BLaER1 treated with 17β-estradiol and CSF1 and Interleukin-3, amounts not matched to agents 10 nM and 100 nM (cell line): Measurements from ENCODE around the gene EIF5A.
"Not testable (repeated sequence)": the region's sequence is repeated elsewhere in the genome, so short reads cannot be mapped to it uniquely, and the experiment has no call there.

Source experiments
- H3K27ac ChIP-seq, 11 experiments: shearing (Covaris generic); formaldehyde crosslinking; 2 replicates each; pipeline ENCODE4 v1.8.1; 2022
- H3K27me3 ChIP-seq, 11 experiments: shearing (Covaris generic); formaldehyde crosslinking; 2 replicates each; pipeline ENCODE4 v1.8.1; 2022
- H3K36me3 ChIP-seq, 11 experiments: shearing (Covaris generic); formaldehyde crosslinking; 2 replicates each; pipeline ENCODE4 v1.8.1; 2022
- H3K4me1 ChIP-seq, 10 experiments: shearing (Covaris generic); formaldehyde crosslinking; 2 replicates each; pipeline ENCODE4 v1.8.1; 2022
- H3K4me2 ChIP-seq, 11 experiments: shearing (Covaris generic); formaldehyde crosslinking; 2 replicates each; pipeline ENCODE4 v1.8.1; 2022
- H3K4me3 ChIP-seq, 10 experiments: shearing (Covaris generic); formaldehyde crosslinking; 2 replicates each; pipeline ENCODE4 v1.8.1; 2022
- H3K9ac ChIP-seq, 11 experiments: shearing (Covaris generic); formaldehyde crosslinking; 2 replicates each; pipeline ENCODE4 v1.8.1; 2022
- H3K9me3 ChIP-seq, 11 experiments: shearing (Covaris generic); formaldehyde crosslinking; replicated peaks in 1 of 11; 2 replicates each; pipeline ENCODE4 v1.8.1; 2022
- H4K20me1 ChIP-seq, 11 experiments: shearing (Covaris generic); formaldehyde crosslinking; 2 replicates each; pipeline ENCODE4 v1.8.1; 2022
- Cebpa-rat ChIP-seq, 11 experiments: shearing (Covaris generic); IDR thresholded peaks; 2 replicates each; pipeline ENCODE4 v1.8.1; 2022

EIF5A gene

GRCh38 chr17:7329374-7329996 lies 22.1 kb downstream of the EIF5A start:
- Histone ChIP-seq H3K27me3 (no peaks in the 10 kb centered on the region), H4K20me1 (peaks cover 0 to 7% (median 0%) of the 10 kb centered on the region in 11 experiments; a peak in 2 of 22 replicates), H3K9me3 (no peaks in the 10 kb centered on the region), H3K9ac (peak overlapping the region; percentile 81 to 96 (median 89)), H3K27ac (peak overlapping the region; percentile 79 to 96 (median 90)), H3K4me2 (peak overlapping the region; percentile 88 to 99 (median 96)), H3K4me3 (peak overlapping the region; percentile 74 to 86 (median 82)), H3K36me3 (peaks cover 14 to 31% (median 23%) of the 10 kb centered on the region in 11 experiments), H3K4me1 (peaks cover 39 to 61% (median 53%) of the 10 kb centered on the region in 10 experiments)
- peak in 4 of 11 experiments; percentile 41 to 45 (median 41); a peak in 5 of 22 replicates for TF ChIP-seq Cebpa-rat (IDR thresholded peaks at IDR 0.05)

GRCh38 chr17:7329997-7330637 lies 22.7 kb downstream of the EIF5A start:
- Histone ChIP-seq H3K27ac (peak overlapping the region; percentile 79 to 96 (median 90); a peak in 21 of 22 replicates), H3K4me3 (peak overlapping the region; percentile 74 to 86 (median 82))
- no peak for TF ChIP-seq Cebpa-rat (IDR thresholded peaks at IDR 0.05)

GRCh38 chr17:7330638-7331015 lies 23.2 kb downstream of the EIF5A start:
- TF ChIP-seq Cebpa-rat (IDR thresholded peaks at IDR 0.05) = no peak
- H3K27me3 ChIP-seq = no peaks in the 10 kb centered on the region
- peaks cover 0 to 4% (median 0%) of the 10 kb centered on the region in 11 experiments; a peak in 2 of 22 replicates for H4K20me1 ChIP-seq
- H3K27ac ChIP-seq = peak overlapping the region in 10 of 11 experiments; percentile 79 to 96 (median 90); a peak in 19 of 22 replicates
- H3K36me3 ChIP-seq = peaks cover 9 to 20% (median 14%) of the 10 kb centered on the region in 11 experiments
- H3K4me1 ChIP-seq = peaks cover 46 to 73% (median 64%) of the 10 kb centered on the region in 10 experiments
- H3K9me3 ChIP-seq = no peaks in the 10 kb centered on the region
- H3K4me3 ChIP-seq = peak overlapping the region; percentile 74 to 86 (median 82)
- peak overlapping the region; percentile 67 to 96 (median 89); a peak in 21 of 22 replicates for H3K9ac ChIP-seq
- H3K4me2 ChIP-seq = peak overlapping the region; percentile 88 to 99 (median 96)

More at GRCh38 chr17:7329997-7330637, 22.7 kb downstream of the EIF5A start:
- peak overlapping the region; percentile 88 to 99 (median 96) for H3K4me2 ChIP-seq
- H3K4me1 ChIP-seq = peaks cover 41 to 68% (median 59%) of the 10 kb centered on the region in 10 experiments
- peaks cover 9 to 25% (median 19%) of the 10 kb centered on the region in 11 experiments for H3K36me3 ChIP-seq
- H4K20me1 ChIP-seq = peaks cover 0 to 4% (median 0%) of the 10 kb centered on the region in 11 experiments; a peak in 2 of 22 replicates
- H3K27me3 ChIP-seq = no peaks in the 10 kb centered on the region
- H3K9ac ChIP-seq = peak overlapping the region; percentile 81 to 96 (median 89)
- no peaks in the 10 kb centered on the region for H3K9me3 ChIP-seq

- Histone ChIP-seq H3K9me3 (no peaks in the 10 kb centered on the region), H3K4me1 (peaks cover 57 to 83% (median 79%) of the 10 kb centered on the region in 10 experiments), H3K27me3 (no peaks in the 10 kb centered on the region), H3K4me2 (peak overlapping the region; percentile 63 to 98 (median 93)), H4K20me1 (peaks cover 0 to 4% (median 0%) of the 10 kb centered on the region in 11 experiments; a peak in 1 of 22 replicates), H3K36me3 (peaks cover 0 to 5% (median 0%) of the 10 kb centered on the region in 11 experiments; a peak in 7 of 22 replicates), H3K9ac (peak overlapping the region in 6 of 11 experiments; percentile 21 to 38 (median 24); a peak in 5 of 22 replicates), H3K27ac (peak overlapping the region in 5 of 11 experiments; percentile 3 to 51 (median 19); a peak in 4 of 22 replicates), H3K4me3 (peak overlapping the region in 1 of 10 experiments; percentile 24; a peak in 2 of 20 replicates)
- TF ChIP-seq Cebpa-rat (IDR thresholded peaks at IDR 0.05) = no peak
These were observed 24.7 kb downstream of the EIF5A start for GRCh38 chr17:7332111-7332510.

GRCh38 chr17:7332600-7333069 lies 25.2 kb downstream of the EIF5A start:
- not testable (repeated sequence) for H4K20me1 ChIP-seq, H3K36me3 ChIP-seq, H3K27me3 ChIP-seq, H3K9me3 ChIP-seq
- Histone ChIP-seq H3K4me3 (peak overlapping the region in 1 of 10 experiments; percentile 24; a peak in 2 of 20 replicates), H3K4me2 (peak overlapping the region; percentile 63 to 98 (median 93)), H3K9ac (peak overlapping the region in 5 of 11 experiments; percentile 21 to 38 (median 25); a peak in 3 of 22 replicates), H3K4me1 (peaks cover 57 to 83% (median 80%) of the 10 kb centered on the region in 10 experiments), H3K27ac (peak overlapping the region in 3 of 11 experiments; percentile 19 to 51 (median 47); a peak in 4 of 22 replicates)

- H3K9ac ChIP-seq = peak overlapping the region in 5 of 11 experiments; percentile 67 to 77 (median 76); a peak in 5 of 22 replicates
- TF ChIP-seq Cebpa-rat (IDR thresholded peaks at IDR 0.05) = no peak
- H3K27ac ChIP-seq = peak overlapping the region in 8 of 11 experiments; percentile 6 to 83 (median 76); a peak in 15 of 22 replicates
- H3K4me1 ChIP-seq = peaks cover 69 to 97% (median 91%) of the 10 kb centered on the region in 10 experiments
- no peaks in the 10 kb centered on the region for H3K9me3 ChIP-seq
- peaks cover 0 to 24% (median 0%) of the 10 kb centered on the region in 11 experiments; a peak in 3 of 22 replicates for H4K20me1 ChIP-seq
- no peaks in the 10 kb centered on the region for H3K27me3 ChIP-seq
- H3K4me3 ChIP-seq = no peak overlapping the region
- H3K4me2 ChIP-seq = peak overlapping the region; percentile 95 to 100 (median 99); a peak in 21 of 22 replicates
- peaks cover 0 to 21% (median 0%) of the 10 kb centered on the region in 11 experiments; a peak in 9 of 22 replicates for H3K36me3 ChIP-seq
These were observed 27.6 kb downstream of the EIF5A start for GRCh38 chr17:7334938-7335538.

GRCh38 chr17:7335765-7336164 lies 28.3 kb downstream of the EIF5A start:
- Histone ChIP-seq H3K4me3 (peak overlapping the region; percentile 56 to 77 (median 63); a peak in 16 of 20 replicates), H3K36me3 (peaks cover 0 to 28% (median under 1%) of the 10 kb centered on the region in 11 experiments; a peak in 10 of 22 replicates), H3K4me1 (peaks cover 67 to 97% (median 89%) of the 10 kb centered on the region in 10 experiments), H4K20me1 (peaks cover 0 to 30% (median 0%) of the 10 kb centered on the region in 11 experiments; a peak in 4 of 22 replicates), H3K9ac (peak overlapping the region; percentile 67 to 78 (median 76); a peak in 20 of 22 replicates), H3K27ac (peak overlapping the region in 9 of 11 experiments; percentile 42 to 83 (median 75); a peak in 17 of 22 replicates), H3K4me2 (peak overlapping the region; percentile 95 to 100 (median 99))
- not testable (repeated sequence) for H3K27me3 ChIP-seq, H3K9me3 ChIP-seq
